Spleen (tissue), 11 donors: ENCODE measurements around the gene IP6K3. TPM values are rescaled to one million over a fixed set of nuclear protein-coding genes. Genes with fewer than 3 reads are reported as not detected.

Experiments used
- DNase-seq: peaks from one replicate; pipeline ENCODE4 v3.0.0-alpha.2; 2020
- H3K27ac ChIP-seq, 8 donors: fragments of 200-600 bp; sonication (generic) in 7 of 8; 1 replicate in 4 of 8; 2 replicates in 4 of 8; pipeline versions ENCODE4 v1.5.0 to v1.8.0; 2016 to 2021; ENCODE audit warnings: inconsistent platforms in 4 of 8, mild to moderate bottlenecking in 4 of 8, moderate library complexity in 1 of 8
- H3K27me3 ChIP-seq, 7 donors: fragments of 200-600 bp; sonication (generic) in 6 of 7; replicated peaks in 1 of 7; 1 replicate in 4 of 7; 2 replicates in 3 of 7; pipeline versions ENCODE4 v1.5.0 to v1.8.0; 2016 to 2021; ENCODE audit warnings: inconsistent platforms in 3 of 7, mild to moderate bottlenecking in 1 of 7
- H3K36me3 ChIP-seq, 6 donors: fragments of 200-600 bp; sonication (generic) in 5 of 6; 1 replicate in 4 of 6; 2 replicates in 2 of 6; pipeline versions ENCODE4 v1.5.0 to v1.8.0; 2016 to 2021; ENCODE audit warnings: inconsistent platforms in 2 of 6
- H3K4me1 ChIP-seq, 6 donors: fragments of 200-600 bp; sonication (generic) in 5 of 6; 1 replicate in 3 of 6; 2 replicates in 3 of 6; pipeline versions ENCODE4 v1.5.0 to v1.8.0; 2016 to 2021; ENCODE audit warnings: inconsistent platforms in 3 of 6
- H3K4me3 ChIP-seq, 8 donors: fragments of 200-600 bp; sonication (generic) in 7 of 8; 1 replicate in 4 of 8; 2 replicates in 4 of 8; pipeline versions ENCODE4 v1.5.0 to v1.8.0; 2016 to 2021; ENCODE audit warnings: inconsistent platforms in 4 of 8, mild to moderate bottlenecking in 4 of 8, moderate library complexity in 2 of 8
- H3K9me3 ChIP-seq, 8 donors: fragments of 200-600 bp; sonication (generic) in 7 of 8; 1 replicate in 4 of 8; 2 replicates in 4 of 8; pipeline versions ENCODE4 v1.5.0 to v1.8.0; 2016 to 2021; ENCODE audit warnings: inconsistent platforms in 4 of 8
- CTCF ChIP-seq, 11 experiments: fragments of 200-600 bp in 7 of 11; fragments of 450-650 bp in 4 of 11; sonication (generic) in 4 of 11; IDR thresholded peaks in 8 of 11; conservative IDR thresholded peaks in 3 of 11; 1 replicate in 7 of 11; 2 replicates in 4 of 11; pipeline versions ENCODE4 v1.4.0 to v1.8.0; 2016 to 2021; ENCODE audit warnings: antibody characterized with exemption in 11 of 11, inconsistent platforms in 4 of 11, mild to moderate bottlenecking in 1 of 11
- POLR2A ChIP-seq, 3 donors: fragments of 450-650 bp; IDR thresholded peaks; one replicate each; pipeline ENCODE4 v1.5.1; 2017; ENCODE audit warnings: antibody characterized with exemption in 3 of 3, mild to moderate bottlenecking in 1 of 3
- POLR2AphosphoS5 ChIP-seq, 3 donors: sonication (generic); formaldehyde crosslinking; IDR thresholded peaks; one replicate each; pipeline ENCODE4 v1.5.1; 2017; ENCODE audit warnings: antibody characterized with exemption in 3 of 3
- whole genome bisulfite sequencing, 5 donors: extraction: QIAGEN DNeasy Blood & Tissue Kit in 3 of 5; methylation state at CpG; one replicate each; pipeline versions ENCODE4 v1.1.5 to v1.1.7; 2013 to 2018; 5-methylcytosine and 5-hydroxymethylcytosine counted together
- intact Hi-C: fragments of 100-400 bp; cut with DNase I; formaldehyde crosslinking; loops from one replicate; pipeline ENCODE4 v1.15.0; 2023; ENCODE audit warnings: low total_unique reads
- polyA plus RNA-seq, 3 donors: library from polyadenylated mRNA; stranded (reverse); fragments of 200-250 nt; gene quantifications; one replicate each; pipeline ENCODE4 v1.2.1, GENCODE V29; 2013
- total RNA-seq, 7 donors: library from RNA; depleted of rRNA in 3 of 7; stranded (reverse); fragments of >200 nt in 3 of 7; fragmentation: NEBNext Ultra II Directional in 4 of 7; extraction: Animal tissue kit (Norgen Biotek cat#: 25700) in 4 of 7; gene quantifications; one replicate each; pipeline versions ENCODE4 v1.1.0 to v1.2.1, GENCODE V29; 2016 to 2021
- donor health status: healthy with polysubstance abuse.
- donor health status: DM: no; HTN: no; CAD: no; lungs with moderate emphysema.
- donor health status: DM: no; HTN: no; CAD: no.
- donor health status: Bipolar disorder and iron deficiency.
- donor health status: healthy.
- donor health status: DM: no; HTN: no; CAD: no.
- donor health status: DM: yes; HTN: yes; CAD: no.

IP6K3 gene
- total and polyA plus RNA-seq, 10 donors = 0.30 to 5.8 (median 2.2) TPM

- WGBS, 5 donors = 37 to 72% (median 55%) methylated on average over 11 of the region's 11 CpGs
- intact Hi-C loops = no loop called here
- Histone ChIP-seq H3K4me3 (no peak overlapping the region), H3K36me3 (no peaks in the 10 kb centered on the region), H3K4me1 (peaks cover 0 to 11% (median 3%) of the 10 kb centered on the region in 6 donors), H3K9me3 (no peaks in the 10 kb centered on the region), H3K27me3 (peaks cover 0 to 13% (median 0%) of the 10 kb centered on the region in 7 donors), H3K27ac (peak overlapping the region in 5 of 8 donors; percentile 33 to 63 (median 48))
- DNase-seq = no peak
- peak in 2 of 3 donors; percentile 49 to 59 for TF ChIP-seq POLR2AphosphoS5 (IDR thresholded peaks at IDR 0.05)
- no peak for TF ChIP-seq CTCF (IDR thresholded peaks at IDR 0.05 in 8 of 11, conservative IDR thresholded peaks at IDR 0.05 in 3 of 11)
Measured at GRCh38 chr6:33750244-33750991, 3.7 kb upstream of the IP6K3 start.

DNA sequence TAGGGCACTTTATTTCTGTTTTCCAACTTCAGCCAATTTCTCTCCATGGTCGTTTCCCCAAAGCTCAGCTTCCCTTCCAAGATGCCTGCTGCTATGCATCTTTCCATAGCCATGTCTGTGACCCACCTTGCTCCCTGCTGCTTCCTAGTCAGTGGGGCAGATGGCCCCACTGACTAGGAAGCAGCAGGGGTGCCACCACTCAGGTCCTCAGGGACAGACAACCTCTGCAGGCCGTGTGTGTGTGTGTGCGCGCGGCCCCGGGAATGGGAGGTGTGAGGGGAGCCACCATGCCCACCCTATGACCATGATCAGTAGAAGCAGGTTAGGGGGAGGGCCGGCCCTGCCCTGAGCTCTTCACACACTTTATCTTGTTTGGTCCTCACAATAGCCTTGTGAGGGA is 2.7 kb upstream of the IP6K3 start:
- Histone ChIP-seq H3K4me1 (peaks cover 0 to 19% (median 8%) of the 10 kb centered on the region in 6 donors), H3K9me3 (no peaks in the 10 kb centered on the region), H3K27me3 (peaks cover 0 to 13% (median 0%) of the 10 kb centered on the region in 7 donors), H3K36me3 (no peaks in the 10 kb centered on the region), H3K4me3 (no peak overlapping the region), H3K27ac (no peak overlapping the region)
- DNase-seq = no peak
- TF ChIP-seq CTCF (IDR thresholded peaks at IDR 0.05 in 8 of 11, conservative IDR thresholded peaks at IDR 0.05 in 3 of 11) = no peak
- TF ChIP-seq POLR2AphosphoS5 (IDR thresholded peaks at IDR 0.05) = no peak
- TF ChIP-seq POLR2A (IDR thresholded peaks at IDR 0.05) = no peak
- intact Hi-C loops = no loop called here
- WGBS, 5 donors = 70 to 88% (median 82%) methylated on average over 6 to 7 of the region's 7 CpGs

DNA sequence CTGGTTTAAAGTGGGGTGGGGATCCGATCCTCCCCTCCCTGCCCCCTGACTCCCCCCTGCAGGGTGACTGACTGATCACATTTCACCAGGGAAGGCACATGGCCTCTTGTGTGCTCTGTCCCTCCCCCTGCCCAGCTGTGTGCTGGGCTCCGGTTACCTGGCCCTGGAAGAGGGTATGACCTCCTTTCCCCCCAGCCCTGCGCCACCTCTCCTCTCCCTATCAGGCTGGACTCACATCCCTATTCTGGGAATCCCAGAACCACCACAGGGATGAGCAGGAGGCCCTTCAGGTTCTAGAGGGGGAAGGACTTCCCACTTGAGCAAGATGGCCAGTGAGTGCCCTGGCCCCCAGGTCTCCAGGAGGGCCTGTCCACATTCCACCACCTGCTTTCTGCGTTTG is 2.1 kb upstream of the IP6K3 start:
- Histone ChIP-seq H3K4me3 (no peak overlapping the region), H3K27me3 (peaks cover 0 to 15% (median 0%) of the 10 kb centered on the region in 7 donors), H3K9me3 (no peaks in the 10 kb centered on the region), H3K36me3 (no peaks in the 10 kb centered on the region), H3K27ac (no peak overlapping the region), H3K4me1 (peaks cover 0 to 25% (median 13%) of the 10 kb centered on the region in 6 donors)
- no peak for TF ChIP-seq POLR2A (IDR thresholded peaks at IDR 0.05)
- no peak for TF ChIP-seq CTCF (IDR thresholded peaks at IDR 0.05 in 8 of 11, conservative IDR thresholded peaks at IDR 0.05 in 3 of 11)
- no peak for TF ChIP-seq POLR2AphosphoS5 (IDR thresholded peaks at IDR 0.05)
- intact Hi-C loops = no loop called here
- 81 to 95% (median 87%) methylated on average over 3 to 4 of the region's 4 CpGs for WGBS, 5 donors
- no peak for DNase-seq

DNA sequence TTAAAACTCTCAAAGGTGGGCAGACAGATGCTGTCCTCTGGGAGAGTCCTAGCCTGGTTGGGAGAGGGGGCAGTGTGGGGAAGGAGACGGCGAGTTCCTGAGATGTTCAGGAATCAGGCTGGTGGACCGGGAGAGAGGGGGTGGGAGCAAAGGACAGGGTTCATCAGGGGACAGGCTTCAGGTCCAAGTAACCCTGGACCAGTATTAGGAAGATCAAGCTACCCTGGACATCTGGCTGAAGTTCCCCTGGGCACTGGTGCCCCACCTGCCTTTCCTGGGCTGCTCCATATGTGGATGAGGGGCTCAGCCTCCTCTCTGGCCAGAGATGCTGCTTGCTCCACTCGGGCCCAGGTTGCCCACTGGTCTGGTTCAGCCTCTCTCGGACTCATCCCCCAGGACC is 1.1 kb upstream of the IP6K3 start:
- intact Hi-C loops = no loop called here
- no peaks in the 10 kb centered on the region for H3K36me3 ChIP-seq
- no peak overlapping the region for H3K4me3 ChIP-seq
- no peak for DNase-seq
- peak overlapping the region in 4 of 8 donors; percentile 67 to 78 (median 76) for H3K27ac ChIP-seq
- peaks cover 0 to 35% (median 16%) of the 10 kb centered on the region in 6 donors for H3K4me1 ChIP-seq
- H3K9me3 ChIP-seq = no peaks in the 10 kb centered on the region
- TF ChIP-seq POLR2AphosphoS5 (IDR thresholded peaks at IDR 0.05) (no peak), POLR2A (IDR thresholded peaks at IDR 0.05) (no peak), CTCF (IDR thresholded peaks at IDR 0.05 in 8 of 11, conservative IDR thresholded peaks at IDR 0.05 in 3 of 11) (no peak)
- peaks cover 0 to 21% (median 0%) of the 10 kb centered on the region in 7 donors for H3K27me3 ChIP-seq
- 78 to 95% (median 90%) methylated on average over 5 of the region's 5 CpGs for WGBS, 5 donors
